Activated gamma-delta T cell (primary cell): ENCODE data around the gene HSPB9.
"Not testable (repeated sequence)": the region's sequence is repeated elsewhere in the genome, so short reads cannot be mapped to it uniquely, and the experiment has no call there.

ENCODE experiments used
- DNase-seq: peaks from one replicate; lab custom pipeline; 2025; lab: John Stamatoyannopoulos, UW

Gene HSPB9

DNA sequence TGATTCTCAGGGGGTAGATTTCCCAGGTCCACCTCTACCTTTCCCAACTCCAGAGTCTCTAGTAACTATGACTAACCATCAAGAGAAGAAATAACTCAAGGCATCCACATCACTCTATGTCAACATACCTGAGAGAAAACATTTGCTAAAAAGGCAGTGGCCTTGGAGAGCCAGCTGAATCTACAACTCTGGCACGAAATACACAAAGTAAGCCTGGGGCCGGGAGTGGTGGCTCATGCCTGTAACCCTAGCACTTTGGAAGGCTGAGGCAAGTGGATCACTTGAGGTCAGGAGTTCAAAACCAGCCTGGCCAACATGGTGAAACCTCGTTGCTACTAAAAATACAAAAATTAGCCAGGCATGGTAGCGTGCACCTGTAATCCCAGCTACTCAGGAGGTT is 20.5 kb downstream of the HSPB9 start:
- not testable (repeated sequence) for DNase-seq

DNA sequence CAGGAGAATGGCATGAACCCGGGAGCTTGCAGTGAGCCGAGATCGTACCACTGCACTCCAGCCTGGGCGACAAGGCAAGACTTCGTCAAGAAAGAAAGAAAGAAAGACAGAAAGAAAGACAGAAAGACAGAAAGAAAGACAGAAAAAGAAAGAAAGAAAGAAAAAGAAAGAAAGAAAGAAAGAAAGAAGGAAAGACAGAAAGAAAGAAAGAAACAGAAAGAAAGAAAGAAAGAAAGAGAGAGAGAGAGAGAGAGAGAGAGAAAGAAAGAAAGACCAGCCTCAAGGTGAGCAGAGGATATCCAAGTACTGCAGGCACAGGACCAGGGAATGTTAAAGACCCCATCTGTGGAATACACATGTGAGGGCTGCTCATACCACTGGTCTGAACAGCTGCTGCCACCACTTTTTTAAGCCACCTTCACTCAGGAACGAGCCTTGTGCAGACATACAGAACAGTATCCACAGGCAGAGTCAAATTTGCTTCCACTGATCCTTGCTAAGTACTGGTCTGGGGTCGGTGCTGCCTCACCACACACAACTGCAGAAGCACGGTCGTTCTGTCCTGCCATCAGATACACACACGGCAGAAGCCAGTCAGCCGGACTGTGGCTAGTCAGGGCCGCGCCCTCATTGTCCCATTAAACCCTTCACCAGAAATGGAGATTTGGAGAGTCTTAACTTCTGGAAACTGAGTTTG is 24.5 kb downstream of the HSPB9 start:
- DNase-seq = no peak

DNA sequence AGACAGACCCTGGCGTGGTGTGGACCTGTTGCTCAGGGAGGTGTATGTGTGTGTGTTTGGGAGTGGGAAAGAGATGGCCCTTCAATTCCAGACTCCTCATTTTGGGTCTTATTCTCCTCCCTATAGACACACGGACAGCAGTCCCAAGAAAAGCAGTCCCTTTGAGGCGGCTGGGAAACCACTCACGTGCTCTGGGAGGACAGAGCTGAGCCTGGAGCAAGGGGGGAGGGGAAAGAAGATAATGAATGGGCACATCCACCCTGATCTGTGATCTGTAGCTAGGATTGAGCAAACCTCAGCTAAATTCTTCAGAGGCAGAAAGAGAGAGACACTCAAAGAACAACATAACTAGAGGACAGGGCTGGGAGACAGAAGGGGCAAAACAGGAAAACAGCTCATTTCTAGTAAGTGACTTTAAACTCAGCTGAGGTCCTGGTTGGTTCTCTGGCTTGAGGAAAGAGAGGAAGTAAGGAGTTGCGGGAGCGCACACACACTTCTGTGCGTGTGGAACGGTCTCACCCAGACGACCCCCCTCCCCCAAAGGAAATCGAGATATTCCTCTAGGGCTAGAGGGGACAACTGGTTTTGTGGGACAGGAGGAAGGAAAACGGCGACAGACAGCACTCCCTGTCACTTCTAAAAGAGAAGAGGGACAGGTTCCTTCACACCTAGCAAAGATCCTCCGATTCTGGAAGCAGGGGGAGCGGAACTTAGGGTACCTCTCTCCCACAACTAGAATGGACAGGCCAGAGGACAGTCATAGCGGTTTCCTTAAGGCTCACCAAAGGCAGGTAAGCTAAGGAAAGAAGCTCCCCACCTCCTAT is 31.5 kb downstream of the HSPB9 start:
- no peak for DNase-seq

DNA sequence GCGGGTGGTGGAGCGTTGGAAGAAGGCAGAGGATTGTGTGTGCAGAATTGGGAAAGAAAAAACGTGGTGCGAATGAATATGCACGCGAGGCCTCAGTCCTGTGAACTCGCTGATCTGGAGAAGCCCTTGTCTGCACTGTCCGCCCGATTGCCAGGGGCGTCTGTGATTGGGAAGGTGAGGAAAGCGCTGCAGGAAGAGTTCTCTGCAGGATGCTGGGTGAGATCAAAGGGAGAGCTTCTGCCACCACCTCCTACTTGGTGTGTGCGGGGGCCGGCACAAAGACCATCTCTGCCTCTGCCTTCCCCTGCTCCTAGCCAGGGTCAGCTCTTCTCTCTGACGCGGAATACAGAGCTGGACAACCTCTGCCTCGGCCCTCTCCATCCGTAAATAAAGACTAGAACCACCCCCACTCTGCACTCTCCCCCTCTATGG is 33.0 kb downstream of the HSPB9 start:
- no peak for DNase-seq

DNA sequence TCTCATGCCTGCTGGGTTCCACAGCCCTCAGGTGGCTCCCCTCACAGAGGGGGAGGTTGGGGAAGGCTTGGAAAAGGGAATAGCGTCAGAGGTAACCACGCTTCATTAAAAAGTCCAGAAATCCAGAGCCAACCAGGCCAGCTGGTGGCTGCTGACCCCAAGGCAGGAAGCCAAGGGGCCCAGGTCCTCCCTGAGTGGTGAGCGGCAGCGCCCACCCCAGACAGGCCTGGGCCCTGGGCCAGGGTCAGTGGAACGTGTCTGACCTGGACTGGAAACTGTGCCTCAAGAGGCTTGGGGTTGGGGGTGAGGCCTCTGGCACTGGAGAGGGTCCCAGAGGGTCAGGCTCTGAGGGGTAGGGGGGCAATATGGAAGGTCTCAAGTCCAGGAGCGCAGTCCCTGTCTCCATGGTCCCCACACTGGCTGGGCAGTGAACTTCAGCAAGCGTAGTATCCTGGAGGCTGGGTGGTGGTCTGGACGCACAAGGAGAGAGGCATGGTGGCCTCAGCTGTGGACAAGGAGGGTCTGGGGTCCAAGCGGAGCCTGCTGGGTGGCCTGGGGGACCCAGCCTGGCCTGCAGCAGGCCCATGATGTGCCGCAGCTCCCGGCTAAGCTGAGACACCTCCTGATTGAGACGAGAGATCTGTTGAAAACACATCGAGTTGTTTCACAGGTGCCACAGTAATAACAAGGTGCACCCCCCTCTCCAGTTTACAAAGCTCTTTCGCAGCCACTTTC is 37.4 kb downstream of the HSPB9 start:
- DNase-seq = no peak

DNA sequence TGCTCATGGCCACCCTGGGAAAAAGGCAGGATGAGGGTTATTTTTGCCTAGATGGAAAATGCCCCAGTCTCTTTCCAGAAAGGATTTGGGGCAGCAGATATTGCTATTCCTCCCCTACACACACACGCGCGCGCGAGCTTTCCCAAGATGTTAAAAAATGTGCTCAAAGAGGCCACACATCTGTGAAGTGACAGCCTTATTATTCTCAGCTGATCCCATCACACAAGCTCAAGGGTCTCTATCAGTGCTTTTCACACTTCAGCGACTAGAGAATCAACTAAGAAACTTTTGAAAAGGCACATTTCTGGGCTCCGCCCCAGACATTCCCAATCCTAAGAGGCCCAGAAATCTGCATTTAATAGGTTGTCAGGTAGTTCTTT is 37.9 kb downstream of the HSPB9 start:
- DNase-seq = no peak

DNA sequence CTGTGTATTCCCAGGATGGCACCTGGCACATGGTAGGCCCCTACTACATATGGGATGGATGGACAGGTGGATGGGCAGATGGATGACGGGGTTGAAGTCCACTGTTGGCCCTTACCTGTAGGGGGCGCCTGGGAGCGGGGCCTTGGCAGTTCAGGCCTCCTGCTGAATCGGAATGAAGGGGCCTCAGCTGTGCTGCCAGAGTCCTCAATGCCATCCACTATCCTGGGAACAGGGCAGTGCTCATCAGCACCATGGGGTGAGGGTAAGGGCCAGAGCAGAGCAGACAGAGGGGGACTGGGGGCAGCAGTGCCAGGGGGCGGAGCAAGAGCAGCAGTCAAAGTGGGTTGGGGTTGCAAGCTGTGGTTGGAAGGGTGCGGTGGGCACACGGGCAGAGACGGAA is 40.5 kb downstream of the HSPB9 start:
- no peak for DNase-seq

DNA sequence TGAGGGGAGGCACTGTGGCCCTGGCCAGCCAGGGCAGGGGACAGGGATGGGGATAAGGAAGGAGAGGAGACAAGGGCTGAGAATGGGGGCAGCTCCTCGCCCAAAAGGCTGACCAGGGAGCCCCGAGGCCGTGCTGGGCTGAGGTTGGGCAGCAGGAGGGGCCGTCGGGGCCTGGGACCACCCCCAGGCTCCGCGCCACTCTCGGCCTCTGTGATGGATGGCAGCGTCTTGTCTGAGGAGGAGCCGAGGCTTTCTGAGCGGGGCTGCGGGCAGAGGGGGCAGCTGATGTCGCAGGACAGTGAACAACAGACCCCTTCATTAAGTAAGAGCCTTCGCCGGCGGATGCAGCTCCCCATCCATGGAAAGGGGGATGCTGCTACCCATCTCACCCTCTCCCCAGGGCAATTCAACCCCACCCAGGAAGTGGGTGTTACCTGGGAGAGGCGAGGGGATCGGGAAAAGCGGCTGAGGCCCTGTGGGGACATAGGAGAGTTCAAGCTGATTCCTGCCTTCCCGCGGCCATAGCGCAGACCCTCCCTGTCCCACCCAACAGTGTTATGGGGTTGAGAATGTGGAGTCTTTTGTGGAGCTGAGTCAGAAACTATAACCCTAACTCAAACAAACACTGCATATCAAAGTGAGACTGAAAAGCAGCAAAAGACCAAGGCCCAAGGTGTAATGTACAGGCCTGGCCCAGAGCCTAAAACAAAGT is 41.2 kb downstream of the HSPB9 start:
- no peak for DNase-seq

DNA sequence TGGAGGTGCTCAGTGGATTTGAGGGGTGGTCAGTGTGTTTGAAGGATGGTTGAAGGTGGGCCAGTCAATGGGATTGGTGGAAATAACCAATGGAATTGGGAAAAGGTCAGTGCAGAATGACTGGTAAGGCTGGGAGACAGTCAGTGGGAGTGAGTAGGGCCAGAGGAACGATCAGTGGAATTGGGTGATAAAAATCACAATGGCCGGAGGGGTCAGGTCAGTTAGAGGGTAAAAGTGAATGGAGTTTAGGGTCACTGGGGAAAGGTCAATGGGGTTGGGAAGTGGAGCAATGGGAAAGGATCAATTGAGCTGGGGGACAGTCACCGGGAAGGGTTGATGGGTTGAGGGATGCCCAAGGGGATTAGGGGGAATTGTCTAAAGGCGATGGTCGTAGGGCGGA is 43.1 kb downstream of the HSPB9 start:
- no peak for DNase-seq

DNA sequence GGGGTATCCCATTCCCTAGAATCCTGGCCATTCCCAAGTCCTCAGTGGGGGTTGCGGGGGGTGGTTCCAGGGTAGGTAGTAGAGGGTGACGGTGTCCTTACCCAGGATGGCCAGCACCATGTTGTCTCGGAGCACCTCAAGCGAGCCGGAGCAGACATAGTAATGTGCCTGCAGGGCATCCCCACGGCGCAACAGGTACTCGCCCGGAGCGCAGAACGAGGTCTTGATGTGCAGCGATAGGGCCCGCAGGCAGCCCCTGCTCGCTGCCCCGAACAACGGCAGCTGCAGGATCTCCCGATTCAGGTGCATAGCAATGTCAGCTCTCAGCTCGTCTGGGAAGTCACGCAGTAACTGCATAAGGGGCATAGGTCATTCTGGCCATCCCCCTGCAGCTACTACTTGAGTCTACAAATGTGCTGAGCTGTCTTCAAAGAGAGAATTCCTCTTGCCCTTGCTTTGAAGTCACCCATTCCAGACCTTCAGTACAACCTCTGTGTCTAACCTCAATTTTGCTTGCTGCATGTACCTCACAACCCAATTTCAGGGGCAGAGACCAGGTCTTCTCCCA is 43.7 kb downstream of the HSPB9 start:
- no peak for DNase-seq

GRCh38 chr17:42167807-42168206 is 45.2 kb downstream of the HSPB9 start:
- no peak for DNase-seq

- DNase-seq = no peak
These were observed 46.7 kb downstream of the HSPB9 start for GRCh38 chr17:42169351-42169750.

DNA sequence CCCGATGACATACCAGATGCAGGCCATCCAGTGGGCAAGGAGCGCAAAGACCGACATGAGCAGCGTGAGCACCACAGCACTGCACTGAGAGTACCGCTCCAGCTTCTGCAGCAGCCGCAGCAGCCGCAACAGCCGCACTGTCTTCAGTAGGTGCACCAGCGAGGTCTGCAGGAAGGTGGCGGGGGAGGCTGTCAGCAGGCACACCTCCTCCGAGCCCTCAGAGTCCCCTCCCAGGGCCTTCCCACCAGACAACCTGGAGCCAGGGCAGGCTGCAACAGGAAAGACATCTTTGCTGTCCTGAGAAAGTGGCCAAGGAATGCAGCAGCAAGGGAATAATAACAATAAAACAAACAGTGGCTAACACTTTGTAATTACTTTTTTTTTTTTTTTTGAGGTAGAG is 49.2 kb downstream of the HSPB9 start:
- no peak for DNase-seq
